Measurements from ENCODE around the gene ZRANB1. TPM values are rescaled to one million over a fixed set of nuclear protein-coding genes. Genes with fewer than 3 reads are reported as not detected.

The ZRANB1 gene
- total and polyA plus RNA-seq, 8 donors, result 7.0 to 63.7 (median 10.9) TPM

DNA sequence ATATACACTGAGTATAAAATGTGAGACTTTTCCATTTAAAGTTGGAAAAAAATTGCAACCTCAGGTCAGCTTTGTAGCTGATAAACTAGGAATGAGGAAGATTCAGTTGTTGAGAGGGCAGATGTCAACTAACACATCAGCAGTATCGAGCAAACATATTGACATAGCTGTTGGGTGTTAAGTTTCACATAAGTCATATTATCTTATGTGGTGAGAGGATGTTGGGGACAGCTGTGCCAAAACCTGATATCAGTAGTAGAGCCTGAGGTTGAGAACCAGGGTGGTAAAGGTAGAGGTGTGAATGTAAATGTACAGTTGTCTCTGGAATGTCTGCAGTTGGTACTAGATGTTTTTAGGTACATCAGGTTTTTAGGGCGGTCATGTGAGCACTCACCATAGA lies 5.0 kb downstream of the ZRANB1 start:
- Histone ChIP-seq H3K4me3 (no peak overlapping the region), H3K27me3 (no peaks in the 10 kb centered on the region), H3K9me3 (no peaks in the 10 kb centered on the region), H3K27ac (no peak overlapping the region), H3K36me3 (peaks cover 0 to 22% (median 11%) of the 10 kb centered on the region in 4 donors), H3K4me1 (peaks cover 8 to 69% (median 41%) of the 10 kb centered on the region in 4 donors)
- no peak for DNase-seq
- TF ChIP-seq EP300 (IDR thresholded peaks at IDR 0.05), result no peak
- TF ChIP-seq POLR2A (IDR thresholded peaks at IDR 0.05), result no peak
- TF ChIP-seq, protein P1, sequence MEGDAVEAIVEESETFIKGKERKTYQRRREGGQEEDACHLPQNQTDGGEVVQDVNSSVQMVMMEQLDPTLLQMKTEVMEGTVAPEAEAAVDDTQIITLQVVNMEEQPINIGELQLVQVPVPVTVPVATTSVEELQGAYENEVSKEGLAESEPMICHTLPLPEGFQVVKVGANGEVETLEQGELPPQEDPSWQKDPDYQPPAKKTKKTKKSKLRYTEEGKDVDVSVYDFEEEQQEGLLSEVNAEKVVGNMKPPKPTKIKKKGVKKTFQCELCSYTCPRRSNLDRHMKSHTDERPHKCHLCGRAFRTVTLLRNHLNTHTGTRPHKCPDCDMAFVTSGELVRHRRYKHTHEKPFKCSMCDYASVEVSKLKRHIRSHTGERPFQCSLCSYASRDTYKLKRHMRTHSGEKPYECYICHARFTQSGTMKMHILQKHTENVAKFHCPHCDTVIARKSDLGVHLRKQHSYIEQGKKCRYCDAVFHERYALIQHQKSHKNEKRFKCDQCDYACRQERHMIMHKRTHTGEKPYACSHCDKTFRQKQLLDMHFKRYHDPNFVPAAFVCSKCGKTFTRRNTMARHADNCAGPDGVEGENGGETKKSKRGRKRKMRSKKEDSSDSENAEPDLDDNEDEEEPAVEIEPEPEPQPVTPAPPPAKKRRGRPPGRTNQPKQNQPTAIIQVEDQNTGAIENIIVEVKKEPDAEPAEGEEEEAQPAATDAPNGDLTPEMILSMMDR (IDR thresholded peaks at IDR 0.05), result no peak
- TF ChIP-seq POLR2AphosphoS5 (IDR thresholded peaks at IDR 0.05), result no peak
- intact Hi-C loops (cut with DNase I; ENCODE audit: low total_unique reads), result no loop called here
- WGBS, 5 donors, result 52 to 66% (median 60%) methylated on average over 2 of the region's 2 CpGs

DNA sequence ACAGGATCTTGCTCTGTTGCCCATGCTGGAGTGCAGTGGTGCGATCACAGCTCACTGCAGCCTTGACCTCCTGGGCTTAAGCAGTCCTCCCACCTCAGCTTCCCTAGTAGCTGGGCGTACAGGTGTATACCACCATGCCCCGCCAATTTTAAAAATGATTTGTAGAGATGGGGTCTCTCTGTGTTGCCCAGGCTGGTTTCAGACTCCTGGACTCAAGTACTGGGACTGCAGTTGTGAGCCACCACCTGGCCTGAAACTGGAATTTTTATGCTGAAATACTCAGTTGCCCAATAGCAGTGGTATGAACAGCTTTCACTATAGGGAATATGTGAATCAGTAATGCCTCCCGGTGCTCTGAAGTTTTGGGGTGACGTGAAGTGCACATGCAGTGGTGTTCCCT lies 7.6 kb downstream of the ZRANB1 start:
- no peak for DNase-seq
- H3K4me3 ChIP-seq, result no peak overlapping the region
- intact Hi-C loops (cut with DNase I; ENCODE audit: low total_unique reads), result no loop called here
- H3K9me3 ChIP-seq, result no peaks in the 10 kb centered on the region
- no peaks in the 10 kb centered on the region for H3K27me3 ChIP-seq
- TF ChIP-seq EP300 (IDR thresholded peaks at IDR 0.05) (no peak), POLR2A (IDR thresholded peaks at IDR 0.05) (no peak), POLR2AphosphoS5 (IDR thresholded peaks at IDR 0.05) (no peak)
- TF ChIP-seq, protein P1 (IDR thresholded peaks at IDR 0.05), result no peak
- WGBS, 5 donors, result 95 to 99% (median 97%) methylated on average over 5 of the region's 5 CpGs
- peaks cover 0 to 17% (median 11%) of the 10 kb centered on the region in 4 donors for H3K36me3 ChIP-seq
- no peak overlapping the region for H3K27ac ChIP-seq
- H3K4me1 ChIP-seq, result peaks cover 11 to 58% (median 37%) of the 10 kb centered on the region in 4 donors

DNA sequence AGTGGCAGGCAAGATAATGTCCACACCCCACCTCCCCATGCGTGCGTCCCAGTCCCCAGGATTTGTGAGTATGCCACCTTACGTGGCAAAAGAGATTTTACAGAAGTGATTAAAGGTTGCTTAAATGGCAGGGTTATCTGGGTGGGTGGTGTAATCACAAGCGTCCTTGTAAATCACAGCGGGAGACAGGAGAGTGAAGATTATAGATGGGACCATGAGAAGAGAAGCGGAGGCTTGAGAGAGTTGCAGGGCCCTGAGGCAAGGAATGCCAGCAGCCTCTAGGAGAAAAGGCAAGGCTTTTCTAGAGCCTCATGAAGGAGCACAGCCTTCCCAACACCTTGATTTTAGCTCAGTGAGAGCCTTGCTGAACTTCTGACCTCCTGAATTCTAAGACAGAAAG lies 10.2 kb downstream of the ZRANB1 start:
- WGBS, 5 donors, result 80 to 91% (median 86%) methylated on average over 6 of the region's 6 CpGs
- TF ChIP-seq, protein P1 (IDR thresholded peaks at IDR 0.05), result no peak
- no peak for TF ChIP-seq EP300 (IDR thresholded peaks at IDR 0.05)
- no peak for TF ChIP-seq POLR2AphosphoS5 (IDR thresholded peaks at IDR 0.05)
- TF ChIP-seq POLR2A (IDR thresholded peaks at IDR 0.05), result no peak
- intact Hi-C loops (cut with DNase I; ENCODE audit: low total_unique reads), result no loop called here
- H3K27ac ChIP-seq, result no peak overlapping the region
- no peaks in the 10 kb centered on the region for H3K27me3 ChIP-seq
- H3K36me3 ChIP-seq, result peaks cover 0 to 14% (median 11%) of the 10 kb centered on the region in 4 donors
- H3K4me1 ChIP-seq, result peaks cover 13 to 58% (median 36%) of the 10 kb centered on the region in 4 donors
- no peaks in the 10 kb centered on the region for H3K9me3 ChIP-seq
- no peak overlapping the region for H3K4me3 ChIP-seq
- no peak for DNase-seq

DNA sequence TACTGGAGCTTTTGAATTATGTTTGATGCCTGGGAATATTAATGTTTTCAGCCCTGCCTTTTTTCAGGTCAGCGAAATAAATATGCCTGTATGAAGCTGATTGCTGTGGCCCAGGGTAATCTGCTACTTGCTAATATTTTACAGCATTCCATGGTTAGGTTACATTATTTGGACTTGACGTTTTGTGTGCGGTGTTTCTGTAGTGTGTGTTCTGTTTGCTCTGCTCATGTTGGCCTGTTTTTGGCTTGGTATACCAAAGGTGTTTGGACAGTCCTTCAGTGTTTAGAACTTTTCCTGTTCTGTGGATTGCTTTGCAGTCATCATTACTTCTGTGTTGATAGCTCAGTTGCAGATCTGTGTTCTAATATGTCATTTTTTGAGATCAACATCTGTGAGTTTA lies 11.5 kb downstream of the ZRANB1 start:
- H3K27me3 ChIP-seq, result no peaks in the 10 kb centered on the region
- H3K36me3 ChIP-seq, result peaks cover 0 to 13% (median 8%) of the 10 kb centered on the region in 4 donors
- peaks cover 13 to 61% (median 37%) of the 10 kb centered on the region in 4 donors for H3K4me1 ChIP-seq
- TF ChIP-seq POLR2A (IDR thresholded peaks at IDR 0.05), result no peak
- TF ChIP-seq POLR2AphosphoS5 (IDR thresholded peaks at IDR 0.05), result no peak
- TF ChIP-seq, protein P1 (IDR thresholded peaks at IDR 0.05), result no peak
- no peak for TF ChIP-seq EP300 (IDR thresholded peaks at IDR 0.05)
- peak in 1 of 2 donors; percentile 22 for DNase-seq
- H3K27ac ChIP-seq, result no peak overlapping the region
- intact Hi-C loops (cut with DNase I; ENCODE audit: low total_unique reads), result no loop called here
- no peaks in the 10 kb centered on the region for H3K9me3 ChIP-seq
- no peak overlapping the region for H3K4me3 ChIP-seq
- 28 to 54% (median 48%) methylated on average over 3 of the region's 3 CpGs for WGBS, 5 donors
